Stimulated activated naive CD8-positive, alpha-beta T cell treated with anti-CD3 and anti-CD28 coated beads, Interleukin-15, amount 100 ng/mL, for 72 hours (primary cell): ENCODE data around the gene AGTR1.

Source experiments
- ATAC-seq: fragments of 150-1000 bp; cut with Tn5 transposase; 2 replicates; pipeline ENCODE4 v1.10.0; 2021; ENCODE audit warnings: mild to moderate bottlenecking, moderate library complexity
- DNase-seq, 2 donors: peaks; one replicate each; pipeline ENCODE4 v3.0.0; 2021 to 2022
- H3K27ac Mint-ChIP-seq, 2 donors: one replicate each; pipeline ENCODE4 v1.8.0; 2022; ENCODE audit warnings: mild to moderate bottlenecking in 2 of 2, mixed read lengths in 2 of 2, moderate library complexity in 2 of 2
- H3K27me3 Mint-ChIP-seq: one replicate; pipeline ENCODE4 v1.8.0; 2022; ENCODE audit warnings: mixed read lengths
- H3K4me1 Mint-ChIP-seq: one replicate; pipeline ENCODE4 v1.8.0; 2022; ENCODE audit warnings: mild to moderate bottlenecking, mixed read lengths
- H3K4me3 Mint-ChIP-seq, 2 donors: one replicate each; pipeline ENCODE4 v1.8.0; 2022; ENCODE audit warnings: mild to moderate bottlenecking in 2 of 2, mixed read lengths in 2 of 2, moderate library complexity in 1 of 2
- H3K9me3 Mint-ChIP-seq, 2 donors: one replicate each; pipeline ENCODE4 v1.8.0; 2022; ENCODE audit warnings: mixed read lengths in 2 of 2

The AGTR1 gene

DNA sequence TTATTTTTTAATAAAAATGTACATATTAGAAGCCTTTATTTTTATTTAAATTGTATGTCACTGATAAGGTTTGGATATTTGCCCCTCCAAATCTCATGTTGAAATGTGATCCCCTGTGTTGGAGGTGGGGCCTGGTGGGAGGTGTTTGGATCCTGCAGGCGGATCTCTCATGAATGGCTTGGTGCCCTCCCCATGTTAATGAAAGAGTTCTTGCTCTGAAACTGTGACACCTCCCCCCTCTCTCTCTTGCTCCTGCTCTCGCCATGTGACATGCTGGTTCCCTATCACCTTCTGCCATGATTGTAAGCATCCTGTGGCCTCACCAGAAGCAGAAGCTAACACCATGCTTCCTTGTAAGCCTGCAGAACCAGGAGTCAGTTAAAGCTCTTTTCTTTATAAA is 13.0 kb downstream of the AGTR1 start:
- Mint-ChIP-seq H3K9me3 (no peaks in the 10 kb centered on the region), H3K27me3 (no peaks in the 10 kb centered on the region), H3K27ac (no peak overlapping the region), H3K4me3 (no peak overlapping the region), H3K4me1 (no peaks in the 10 kb centered on the region)
- DNase-seq = no peak
- ATAC-seq = no peak

DNA sequence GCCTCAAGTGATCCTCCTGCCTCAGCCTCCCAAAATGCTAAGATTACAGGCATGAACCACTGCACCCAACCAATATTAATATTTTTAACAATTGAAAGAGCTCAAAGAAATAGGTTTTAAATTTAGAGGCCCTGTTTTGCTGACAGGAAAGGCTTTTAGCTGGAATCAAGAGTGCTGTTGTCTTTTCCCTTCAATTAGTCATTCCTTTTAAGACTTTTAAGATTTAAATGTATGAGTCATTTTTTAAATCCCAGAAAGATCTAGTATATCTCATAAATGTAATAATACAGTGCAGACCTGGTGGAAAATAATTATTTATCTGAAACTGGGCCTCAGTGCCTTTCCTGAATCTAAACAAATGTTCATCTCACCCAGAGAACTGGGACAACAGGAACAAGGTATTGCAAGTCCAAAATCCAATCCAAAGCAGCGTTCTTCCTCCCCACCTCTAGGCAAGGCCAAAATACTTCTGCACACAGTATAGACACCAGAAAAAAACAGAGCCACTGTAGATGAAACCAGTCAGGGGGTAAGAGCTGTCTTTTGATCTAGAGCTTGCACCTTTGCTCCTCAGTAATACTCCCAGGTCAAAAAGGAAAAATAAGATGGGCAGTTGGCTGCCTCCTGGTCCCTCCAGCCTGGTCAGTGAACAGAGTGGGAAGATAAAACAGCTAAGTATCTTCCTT is 14.4 kb downstream of the AGTR1 start:
- no peak overlapping the region for H3K4me3 Mint-ChIP-seq
- ATAC-seq (no peak), DNase-seq (no peak)
- H3K27me3 Mint-ChIP-seq = no peaks in the 10 kb centered on the region
- H3K9me3 Mint-ChIP-seq = no peaks in the 10 kb centered on the region
- no peak overlapping the region for H3K27ac Mint-ChIP-seq
- H3K4me1 Mint-ChIP-seq = no peaks in the 10 kb centered on the region

DNA sequence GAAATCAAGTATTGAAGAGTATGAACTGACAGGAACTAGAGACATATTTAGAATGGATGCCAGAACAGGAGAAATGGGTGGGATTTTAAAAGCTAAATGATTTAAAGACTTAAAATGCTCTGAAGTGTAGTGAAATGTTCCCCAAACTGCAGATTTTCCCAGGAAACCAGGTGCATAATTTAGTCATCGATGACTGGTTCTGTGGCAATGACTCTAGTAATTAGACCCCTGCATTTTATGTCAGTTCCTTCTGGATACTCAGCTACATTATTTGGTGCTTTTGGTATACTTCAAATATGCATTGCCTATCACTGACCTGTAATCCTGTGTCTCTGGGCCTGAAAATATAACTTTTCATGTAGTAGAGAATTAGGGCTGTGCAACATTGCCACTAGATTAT is 16.8 kb downstream of the AGTR1 start:
- Mint-ChIP-seq H3K27ac (no peak overlapping the region), H3K4me3 (no peak overlapping the region), H3K27me3 (no peaks in the 10 kb centered on the region), H3K4me1 (no peaks in the 10 kb centered on the region), H3K9me3 (no peaks in the 10 kb centered on the region)
- DNase-seq (no peak), ATAC-seq (no peak)

DNA sequence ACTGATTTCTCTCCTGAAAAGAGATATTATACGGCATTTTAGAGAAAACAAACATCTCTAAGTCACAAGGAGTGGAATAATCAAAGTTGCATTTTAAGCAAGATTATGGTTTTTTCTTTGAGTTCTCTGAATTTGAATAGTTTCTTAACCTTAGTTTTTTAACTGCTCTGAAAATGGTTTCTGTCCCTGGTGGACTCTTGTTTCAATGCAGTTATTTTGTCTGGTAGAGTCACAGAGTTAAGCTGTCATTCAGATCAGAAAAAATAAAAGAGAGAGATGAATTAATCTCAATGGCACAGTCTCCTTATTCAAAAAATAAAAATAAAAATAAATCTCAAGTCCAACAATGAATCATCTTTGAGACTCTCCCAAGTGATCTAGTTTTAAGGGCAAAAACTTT is 19.0 kb downstream of the AGTR1 start:
- ATAC-seq = no peak
- Mint-ChIP-seq H3K27me3 (no peaks in the 10 kb centered on the region), H3K4me3 (no peak overlapping the region), H3K27ac (no peak overlapping the region), H3K9me3 (peaks cover 0 to 4% of the 10 kb centered on the region in 2 donors), H3K4me1 (no peaks in the 10 kb centered on the region)
- no peak for DNase-seq

DNA sequence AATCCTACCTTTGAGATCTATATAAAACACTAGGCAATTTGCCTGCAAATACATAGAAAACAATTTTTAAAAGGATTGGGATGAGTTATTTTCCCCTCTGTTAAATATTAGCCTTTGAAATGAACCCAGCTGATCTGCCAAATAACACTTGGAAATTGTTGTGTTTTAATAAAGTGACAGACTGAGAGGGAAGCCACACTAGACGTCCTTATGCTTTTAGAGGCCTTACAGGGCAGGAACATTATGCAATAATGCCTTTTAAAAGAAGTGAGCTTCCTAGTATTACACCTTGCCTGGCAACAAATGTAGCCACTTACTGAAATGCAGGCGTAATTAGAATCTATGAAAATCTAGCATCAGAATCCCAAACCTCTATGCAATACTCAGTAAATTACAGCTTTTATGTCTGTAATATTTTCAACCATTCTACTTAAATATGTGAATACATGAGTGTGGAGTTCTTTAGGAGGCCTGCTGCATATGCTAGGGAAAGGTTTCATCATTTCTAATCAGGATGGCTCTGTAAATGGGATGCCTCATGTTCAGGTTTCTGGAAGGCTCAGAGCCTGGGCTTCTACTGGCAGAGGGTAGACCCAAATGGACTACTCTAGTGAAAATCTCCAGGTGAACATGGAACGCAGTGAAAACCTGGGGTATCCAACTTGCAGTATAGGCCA is 20.3 kb downstream of the AGTR1 start:
- no peak overlapping the region for H3K4me3 Mint-ChIP-seq
- H3K27me3 Mint-ChIP-seq = no peaks in the 10 kb centered on the region
- peaks cover 0 to 4% of the 10 kb centered on the region in 2 donors for H3K9me3 Mint-ChIP-seq
- no peak overlapping the region for H3K27ac Mint-ChIP-seq
- ATAC-seq (no peak), DNase-seq (no peak)
- no peaks in the 10 kb centered on the region for H3K4me1 Mint-ChIP-seq

DNA sequence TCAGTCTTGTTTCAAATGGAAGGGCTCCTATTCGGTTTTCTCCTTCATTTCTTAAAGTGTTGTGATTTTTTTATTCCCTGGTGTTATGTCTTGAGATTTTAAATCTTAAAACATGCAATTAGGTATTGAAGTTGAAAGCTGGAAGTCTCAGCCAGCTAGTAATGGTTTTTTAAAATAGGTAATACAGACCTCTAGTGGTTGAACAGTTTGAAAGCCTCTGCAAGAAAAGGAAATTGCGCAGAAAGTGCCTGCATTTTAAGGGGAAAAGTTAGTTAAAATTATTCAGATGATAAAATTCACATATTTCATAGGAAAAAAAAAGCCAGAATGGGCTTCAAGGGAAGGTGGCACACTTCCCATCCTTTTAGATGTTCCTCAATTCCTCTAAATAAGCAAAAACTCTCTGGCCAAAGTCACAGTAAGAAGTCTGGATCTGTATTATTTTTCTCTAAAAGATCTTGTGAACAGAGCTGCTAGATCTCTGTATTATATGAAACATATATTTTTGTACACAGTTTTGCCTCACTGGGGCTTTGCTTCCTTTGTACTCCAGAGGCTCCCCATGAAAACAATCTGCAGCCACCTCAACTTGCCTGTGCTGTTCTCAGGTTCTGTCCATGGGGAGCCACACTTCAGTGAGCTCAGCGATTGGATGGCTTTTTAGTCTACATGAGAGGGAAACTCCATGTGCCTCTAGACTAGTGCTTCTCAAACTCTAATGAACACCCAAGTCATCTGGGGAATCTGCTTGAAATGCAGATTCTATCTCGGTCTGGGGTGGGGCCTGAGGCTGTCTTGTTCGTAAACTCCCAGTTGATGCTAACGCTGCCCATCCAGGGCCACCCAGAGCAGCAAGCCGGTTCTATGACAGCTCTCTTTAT is 21.5 kb downstream of the AGTR1 start:
- no peak overlapping the region for H3K27ac Mint-ChIP-seq
- ATAC-seq (no peak), DNase-seq (no peak)
- H3K4me1 Mint-ChIP-seq = no peaks in the 10 kb centered on the region
- no peak overlapping the region for H3K4me3 Mint-ChIP-seq
- H3K27me3 Mint-ChIP-seq = no peaks in the 10 kb centered on the region
- H3K9me3 Mint-ChIP-seq = peaks cover 0 to 4% of the 10 kb centered on the region in 2 donors

DNA sequence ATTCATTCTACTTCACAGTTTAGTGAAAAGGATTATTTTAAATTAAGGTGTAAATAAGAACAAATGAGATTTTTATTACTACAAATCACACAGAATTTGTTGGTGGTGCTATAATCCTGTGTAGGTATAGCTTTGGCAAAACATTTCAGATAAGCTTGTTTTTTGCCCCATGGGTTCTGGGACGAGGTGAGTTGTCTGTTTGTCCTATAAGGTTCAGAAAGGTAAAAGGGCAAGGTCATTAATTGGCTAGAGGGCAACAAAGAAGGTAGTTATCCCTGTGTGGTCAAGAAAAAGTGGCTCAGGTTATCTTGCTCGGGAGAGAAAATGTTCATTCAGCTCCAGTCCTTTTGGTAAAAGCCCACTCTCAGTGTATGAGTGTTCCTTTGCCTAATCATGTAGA is 23.2 kb downstream of the AGTR1 start:
- no peak for DNase-seq
- Mint-ChIP-seq H3K4me3 (no peak overlapping the region), H3K4me1 (no peaks in the 10 kb centered on the region), H3K27ac (no peak overlapping the region), H3K9me3 (peaks cover 0 to 4% of the 10 kb centered on the region in 2 donors), H3K27me3 (no peaks in the 10 kb centered on the region)
- ATAC-seq = no peak

GRCh38 chr3:148723631-148724030 is 25.9 kb downstream of the AGTR1 start:
- no peak overlapping the region for H3K27ac Mint-ChIP-seq
- peaks cover 5% of the 10 kb centered on the region for H3K4me1 Mint-ChIP-seq
- ATAC-seq (no peak), DNase-seq (no peak)
- no peak overlapping the region for H3K4me3 Mint-ChIP-seq
- no peaks in the 10 kb centered on the region for H3K27me3 Mint-ChIP-seq
- peaks cover 0 to 4% of the 10 kb centered on the region in 2 donors for H3K9me3 Mint-ChIP-seq

DNA sequence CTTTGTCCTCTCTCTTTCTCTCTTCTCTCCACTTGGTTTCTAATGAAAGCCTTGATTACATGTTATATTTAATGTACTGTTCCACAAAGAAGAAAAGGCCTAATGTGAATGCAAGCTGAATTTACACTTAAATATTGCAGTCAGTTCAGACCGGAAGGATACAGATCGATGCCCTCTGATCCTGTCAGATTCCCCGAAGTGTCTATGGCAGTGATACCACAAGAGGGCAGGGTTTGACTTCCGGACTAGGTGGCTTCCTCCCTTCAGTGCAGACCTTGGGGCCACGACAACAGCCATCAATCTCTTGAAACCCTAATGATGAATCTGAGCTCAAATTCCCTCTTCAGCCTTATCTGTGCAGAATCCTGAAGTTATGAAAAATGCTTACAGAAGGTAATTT is 29.5 kb downstream of the AGTR1 start:
- DNase-seq (no peak), ATAC-seq (no peak)
- no peaks in the 10 kb centered on the region for H3K9me3 Mint-ChIP-seq
- no peak overlapping the region for H3K4me3 Mint-ChIP-seq
- peak overlapping the region; percentile 76 to 78 for H3K27ac Mint-ChIP-seq
- H3K27me3 Mint-ChIP-seq = no peaks in the 10 kb centered on the region
- H3K4me1 Mint-ChIP-seq = peaks cover 5% of the 10 kb centered on the region

DNA sequence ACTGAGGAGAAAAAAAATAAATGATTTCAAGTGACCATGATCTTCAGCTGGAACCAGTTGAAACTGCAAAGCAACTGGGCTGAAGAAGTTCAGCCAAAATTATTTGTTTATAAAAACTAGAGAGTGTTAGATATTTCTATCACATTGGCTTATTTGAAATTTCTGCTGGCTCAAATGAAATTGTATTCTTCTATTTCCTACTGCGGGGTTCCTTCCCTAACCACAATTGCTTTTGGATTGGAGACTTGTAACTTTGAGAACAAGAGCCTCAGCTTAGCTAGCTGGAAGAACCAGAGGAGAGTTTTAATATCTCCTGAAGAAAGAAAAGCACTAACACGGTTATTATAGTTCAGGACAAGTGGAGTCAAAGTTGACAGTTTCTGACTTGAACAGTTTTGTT is 31.1 kb downstream of the AGTR1 start:
- H3K4me1 Mint-ChIP-seq = peaks cover 5% of the 10 kb centered on the region
- ATAC-seq (no peak), DNase-seq (no peak)
- no peak overlapping the region for H3K27ac Mint-ChIP-seq
- no peaks in the 10 kb centered on the region for H3K9me3 Mint-ChIP-seq
- no peak overlapping the region for H3K4me3 Mint-ChIP-seq
- no peaks in the 10 kb centered on the region for H3K27me3 Mint-ChIP-seq

DNA sequence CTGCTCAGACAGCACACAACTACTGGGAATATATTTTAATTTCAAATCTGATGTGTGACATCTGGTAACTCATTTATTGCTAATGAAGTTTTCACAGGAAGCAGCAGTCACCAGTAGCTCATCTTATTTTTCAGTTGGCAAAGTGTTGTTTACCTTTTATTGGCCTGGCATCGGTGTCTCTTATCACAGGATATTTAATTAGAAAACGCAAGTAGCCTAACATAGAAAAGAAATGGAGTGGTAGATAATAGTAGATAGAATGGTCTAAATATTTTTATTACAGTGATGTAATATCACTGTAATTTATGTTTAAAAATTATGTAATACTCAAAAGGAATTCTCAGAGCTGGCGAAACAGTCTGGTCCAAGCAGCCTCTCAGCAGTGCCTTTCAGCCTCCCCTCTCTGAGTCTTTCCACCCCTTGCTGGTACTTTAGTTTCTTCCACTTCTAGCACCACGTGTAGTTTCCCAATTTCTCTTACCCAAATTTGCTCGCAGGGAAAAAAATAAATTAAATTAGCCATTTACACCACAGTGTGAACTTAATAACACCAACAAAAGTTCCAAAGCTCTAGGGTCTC is 31.9 kb downstream of the AGTR1 start:
- ATAC-seq = no peak
- DNase-seq = no peak
- Mint-ChIP-seq H3K4me3 (no peak overlapping the region), H3K9me3 (no peaks in the 10 kb centered on the region), H3K27me3 (no peaks in the 10 kb centered on the region), H3K27ac (no peak overlapping the region), H3K4me1 (peaks cover 5% of the 10 kb centered on the region)

DNA sequence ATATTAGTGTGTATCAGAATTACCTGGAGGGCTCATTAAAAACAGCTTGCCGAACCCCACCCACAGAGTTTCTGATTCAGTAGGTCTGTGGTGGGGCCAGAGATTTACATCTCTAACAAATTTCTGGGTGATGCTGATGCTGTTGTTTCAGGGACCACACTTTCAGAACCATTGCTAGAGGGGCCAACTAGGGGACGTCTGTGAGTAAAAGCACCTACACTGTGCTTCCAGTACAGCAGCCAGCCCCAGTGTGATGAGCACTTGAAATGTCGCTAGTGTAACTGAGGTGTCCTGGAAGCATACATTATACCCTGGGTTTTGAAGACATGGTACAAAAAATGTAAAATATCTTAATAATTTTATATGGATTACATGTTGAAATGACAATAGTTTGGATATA is 33.0 kb downstream of the AGTR1 start:
- peaks cover 5% of the 10 kb centered on the region for H3K4me1 Mint-ChIP-seq
- no peaks in the 10 kb centered on the region for H3K27me3 Mint-ChIP-seq
- H3K27ac Mint-ChIP-seq = no peak overlapping the region
- no peak overlapping the region for H3K4me3 Mint-ChIP-seq
- no peak for ATAC-seq
- no peaks in the 10 kb centered on the region for H3K9me3 Mint-ChIP-seq
- DNase-seq = no peak

DNA sequence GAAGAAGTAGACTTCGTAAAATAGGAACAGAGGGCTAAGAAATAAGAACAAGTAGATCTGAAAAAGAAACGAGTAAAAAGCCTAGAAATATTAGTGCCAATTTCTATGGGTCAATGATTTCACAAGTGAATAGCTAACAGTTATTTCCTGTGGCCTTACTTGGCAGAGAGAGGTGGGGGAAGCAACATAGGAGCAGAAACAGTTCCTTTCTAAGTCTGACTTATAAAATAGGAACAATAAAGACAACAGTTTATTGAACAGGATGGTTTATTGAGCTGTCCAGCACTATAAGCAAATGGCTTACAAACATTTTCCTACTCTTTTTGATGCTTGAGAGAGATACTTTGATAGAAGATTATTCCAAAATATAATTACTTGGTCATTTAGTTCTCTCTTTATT is 37.9 kb downstream of the AGTR1 start:
- Mint-ChIP-seq H3K27ac (no peak overlapping the region), H3K9me3 (no peaks in the 10 kb centered on the region), H3K4me1 (no peaks in the 10 kb centered on the region), H3K27me3 (no peaks in the 10 kb centered on the region), H3K4me3 (no peak overlapping the region)
- no peak for ATAC-seq
- no peak for DNase-seq

GRCh38 chr3:148736086-148736485 is 38.4 kb downstream of the AGTR1 start:
- Mint-ChIP-seq H3K9me3 (no peaks in the 10 kb centered on the region), H3K4me3 (no peak overlapping the region), H3K4me1 (no peaks in the 10 kb centered on the region), H3K27me3 (no peaks in the 10 kb centered on the region), H3K27ac (no peak overlapping the region)
- DNase-seq (no peak), ATAC-seq (no peak)

DNA sequence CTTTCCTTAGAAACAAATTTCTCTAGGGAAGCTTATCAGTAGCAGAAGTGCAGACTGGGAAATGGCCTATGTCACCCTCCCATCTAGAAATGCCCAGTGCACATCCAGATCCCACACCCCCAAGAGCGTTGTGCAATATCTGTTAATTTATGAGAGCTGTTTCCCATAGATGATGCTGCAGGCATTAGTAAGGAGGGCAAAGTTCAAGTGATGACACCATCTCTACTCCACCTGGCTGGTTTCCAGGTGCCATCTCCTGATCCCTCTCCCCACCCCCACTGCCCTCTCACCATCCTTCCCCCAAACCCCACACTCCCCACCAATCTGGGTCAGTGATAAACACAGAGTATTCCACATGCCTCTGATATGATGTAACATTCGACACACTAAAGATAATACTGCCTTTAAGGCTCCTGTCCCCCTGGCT is 39.4 kb downstream of the AGTR1 start:
- ATAC-seq (no peak), DNase-seq (no peak)
- no peaks in the 10 kb centered on the region for H3K9me3 Mint-ChIP-seq
- no peak overlapping the region for H3K4me3 Mint-ChIP-seq
- no peaks in the 10 kb centered on the region for H3K4me1 Mint-ChIP-seq
- no peak overlapping the region for H3K27ac Mint-ChIP-seq
- H3K27me3 Mint-ChIP-seq = no peaks in the 10 kb centered on the region

DNA sequence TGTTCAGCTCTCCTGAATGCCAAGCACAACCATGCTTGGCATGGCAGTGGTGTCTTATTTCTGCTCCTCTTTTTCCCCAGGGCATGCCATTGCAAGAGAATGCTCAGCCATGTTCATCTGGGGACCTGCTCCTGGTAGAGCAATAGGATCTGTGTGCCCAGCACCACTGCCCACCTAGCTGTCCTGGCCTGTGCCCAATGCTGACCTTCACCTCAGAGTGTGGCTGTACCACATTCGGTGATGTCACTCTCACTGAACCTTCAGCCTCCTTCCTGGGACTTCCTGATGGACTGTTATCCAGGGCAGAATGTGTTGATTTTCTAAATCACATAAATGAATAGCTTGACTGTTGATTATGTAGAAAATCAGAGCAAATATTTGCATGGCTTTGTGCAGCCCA is 42.0 kb downstream of the AGTR1 start:
- Mint-ChIP-seq H3K4me3 (no peak overlapping the region), H3K9me3 (no peaks in the 10 kb centered on the region), H3K27me3 (no peaks in the 10 kb centered on the region), H3K27ac (no peak overlapping the region), H3K4me1 (no peaks in the 10 kb centered on the region)
- DNase-seq (no peak), ATAC-seq (no peak)
